GM19324 (cell line): Measurements from ENCODE around the gene CNOT9.

ENCODE experiments used
- ATAC-seq: cut with Tn5 transposase; IDR thresholded peaks from one replicate; pipeline ENCODE4 v1.9.1; 2021; ENCODE audit warnings: mild to moderate bottlenecking, moderate library complexity; ENCODE audit not compliant: unreplicated experiment, low FRiP score

CNOT9 gene

GRCh38 chr2:218643751-218644310, 75.2 kb downstream of the CNOT9 start:
- ATAC-seq = no peak

GRCh38 chr2:218644721-218645120, 76.1 kb downstream of the CNOT9 start:
- no peak for ATAC-seq

GRCh38 chr2:218645126-218645525, 76.5 kb downstream of the CNOT9 start:
- no peak for ATAC-seq
